ENCODE measurements around the gene FOXS1. TPM values are rescaled to one million over a fixed set of nuclear protein-coding genes. Genes with fewer than 3 reads are reported as not detected.

Gene FOXS1
- total RNA-seq, 2 experiments from 2014 or later, result not detected

DNA sequence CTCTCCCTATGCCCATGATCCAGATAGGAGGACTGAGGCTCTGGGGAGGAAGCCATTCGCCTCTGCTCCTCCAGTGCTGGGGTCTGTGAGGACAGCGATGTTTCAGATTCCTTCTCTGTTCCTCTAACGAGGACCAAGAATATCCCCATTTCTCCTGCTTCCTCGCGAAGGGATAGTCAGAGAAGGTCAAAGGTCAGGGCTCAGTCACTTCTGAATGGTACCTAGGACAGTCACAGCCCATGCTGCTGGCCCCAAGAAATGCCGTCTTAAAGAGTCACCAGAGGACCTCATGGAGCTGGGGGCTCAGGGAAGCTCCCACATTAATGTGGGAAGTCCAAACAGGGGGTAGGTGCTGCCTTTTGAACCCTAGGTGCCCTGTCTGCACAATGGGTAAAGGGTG is 2.1 kb downstream of the FOXS1 start:
- Mint-ChIP-seq H3K4me3 (no peak overlapping the region), H3K27me3 (peaks cover 3% of the 10 kb centered on the region), H3K4me1 (peaks cover 2% of the 10 kb centered on the region), H3K27ac (no peak overlapping the region), H3K9me3 (no peaks in the 10 kb centered on the region), H3K36me3 (ENCODE audit: low read depth) (no peaks in the 10 kb centered on the region)
- POLR2A ChIA-PET, result no interaction called here
- CTCF ChIA-PET, result no interaction called here
- DNase-seq, result no peak

DNA sequence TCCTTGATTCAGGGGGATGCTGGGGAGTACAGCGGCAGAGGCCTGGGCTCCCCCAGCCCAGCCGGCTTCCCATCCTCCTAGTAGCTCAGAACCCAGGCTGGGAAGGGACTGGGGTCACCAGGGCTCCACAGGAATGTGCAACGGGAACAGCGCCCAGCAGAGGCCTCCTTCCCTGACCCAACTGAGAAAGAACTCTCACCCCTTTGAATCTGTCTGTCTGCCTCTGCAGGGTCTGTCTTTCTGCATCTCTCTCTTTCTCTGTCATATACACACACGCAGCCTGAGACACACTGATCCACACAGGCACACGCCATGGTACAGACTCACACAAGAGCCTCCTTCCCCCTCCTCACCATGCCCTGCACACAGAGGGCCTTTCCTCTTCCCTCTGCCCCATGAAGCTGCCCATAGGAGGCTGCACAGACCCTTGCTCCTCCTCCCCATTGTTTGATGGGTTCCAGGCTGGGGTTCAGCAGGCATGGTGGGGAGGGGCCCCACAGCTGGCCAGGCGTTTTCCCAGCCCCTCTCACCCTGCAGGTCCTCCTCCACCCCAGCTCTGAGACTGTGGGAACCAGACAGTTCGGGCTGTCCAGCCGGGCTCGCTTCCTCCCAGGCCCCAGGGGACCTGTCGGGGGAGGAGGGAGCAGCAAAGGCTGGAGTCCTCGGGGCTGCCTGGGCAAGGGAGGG is 2.8 kb downstream of the FOXS1 start:
- CTCF ChIA-PET, result interaction anchor here (0.9 kb wide), 1 partner anchor 10 kb away, joined by 3 read pairs; no protein-coding TSS in a partner anchor
- H3K4me3 Mint-ChIP-seq, result no peak overlapping the region
- POLR2A ChIA-PET, result no interaction called here
- H3K27me3 Mint-ChIP-seq, result peaks cover 3% of the 10 kb centered on the region
- H3K36me3 Mint-ChIP-seq (ENCODE audit: low read depth), result no peaks in the 10 kb centered on the region
- H3K4me1 Mint-ChIP-seq, result peaks cover 4% of the 10 kb centered on the region
- DNase-seq, result no peak
- no peak overlapping the region for H3K27ac Mint-ChIP-seq
- no peaks in the 10 kb centered on the region for H3K9me3 Mint-ChIP-seq

DNA sequence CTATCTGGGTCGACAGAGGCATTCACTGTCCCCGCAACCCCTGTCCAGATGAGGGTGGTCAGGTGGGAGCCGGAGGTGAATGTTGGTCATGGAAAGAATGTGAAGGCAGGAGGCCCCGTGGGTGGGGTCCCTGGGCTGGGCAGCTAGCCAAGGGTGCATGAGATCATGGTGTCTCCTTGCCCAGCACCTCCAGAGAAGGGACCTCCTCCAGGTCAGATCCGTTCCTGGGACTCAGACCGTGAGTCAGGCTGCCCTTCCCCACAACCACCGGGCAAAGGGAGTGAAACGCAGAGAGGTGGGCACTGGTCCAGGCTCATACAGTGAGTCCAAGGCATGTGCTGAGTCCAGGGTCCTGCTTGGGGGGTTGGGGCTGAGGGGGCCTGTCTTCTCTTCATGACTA is 3.5 kb downstream of the FOXS1 start:
- H3K27ac Mint-ChIP-seq, result no peak overlapping the region
- no peak for DNase-seq
- H3K27me3 Mint-ChIP-seq, result peaks cover 3% of the 10 kb centered on the region
- no peaks in the 10 kb centered on the region for H3K9me3 Mint-ChIP-seq
- CTCF ChIA-PET, result interaction anchor here (0.9 to 1.8 kb wide), 2 partner anchors 9 to 19 kb away, joined by 3 to 4 read pairs; no protein-coding TSS in a partner anchor
- no peak overlapping the region for H3K4me3 Mint-ChIP-seq
- H3K36me3 Mint-ChIP-seq (ENCODE audit: low read depth), result no peaks in the 10 kb centered on the region
- H3K4me1 Mint-ChIP-seq, result peaks cover 10% of the 10 kb centered on the region
- POLR2A ChIA-PET, result no interaction called here

DNA sequence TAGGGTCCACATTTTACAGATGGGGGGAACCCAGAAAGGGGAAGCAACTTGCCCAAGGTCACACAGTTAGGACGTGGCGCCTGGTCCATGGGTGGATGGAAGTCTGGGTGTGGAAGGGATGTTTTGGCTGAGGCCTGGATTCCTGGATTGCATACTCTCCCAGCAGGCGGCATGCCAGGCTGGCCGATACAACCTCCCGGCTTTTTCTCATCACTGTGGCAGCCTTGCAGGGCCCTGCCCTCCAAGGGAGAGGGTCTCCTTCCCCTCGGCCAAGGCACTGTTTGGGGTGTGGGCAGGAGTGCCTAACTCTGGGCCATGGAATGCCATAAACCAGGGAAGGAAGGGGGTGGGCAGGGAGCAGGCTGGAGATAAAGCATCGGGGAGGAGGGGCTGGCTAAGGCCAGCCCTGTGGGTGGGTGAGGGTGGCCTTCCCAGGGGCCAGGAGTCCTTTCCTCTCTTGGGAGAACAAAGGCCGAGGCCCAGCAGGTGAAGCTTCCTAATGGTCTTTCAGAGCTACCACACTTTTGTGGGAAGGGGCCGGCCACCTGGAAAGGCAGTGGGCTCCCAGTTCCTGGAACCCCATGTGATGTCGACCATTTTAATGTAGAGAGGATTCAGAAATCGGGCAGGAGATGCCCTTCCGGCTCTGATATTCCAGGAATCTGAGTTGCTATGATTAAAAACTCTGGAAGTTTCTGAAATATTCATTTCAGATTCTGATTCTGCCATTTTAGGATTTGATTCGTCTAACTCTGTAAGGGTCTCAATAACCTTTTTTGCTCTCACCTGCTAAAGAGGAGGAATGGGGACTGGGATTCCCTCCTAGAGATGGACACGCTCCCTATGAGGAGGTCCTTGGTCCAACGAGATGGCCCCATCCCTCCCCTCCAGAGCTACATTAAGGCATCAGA is 4.2 kb downstream of the FOXS1 start:
- H3K4me3 Mint-ChIP-seq, result no peak overlapping the region
- no peak for DNase-seq
- no peaks in the 10 kb centered on the region for H3K36me3 Mint-ChIP-seq (ENCODE audit: low read depth)
- ChIA-PET CTCF (interaction anchor here (1.1 to 1.8 kb wide), 2 partner anchors 12 to 18 kb away, joined by 3 to 4 read pairs; no protein-coding TSS in a partner anchor), POLR2A (no interaction called here)
- no peaks in the 10 kb centered on the region for H3K27me3 Mint-ChIP-seq
- H3K4me1 Mint-ChIP-seq, result peaks cover 13% of the 10 kb centered on the region
- no peak overlapping the region for H3K27ac Mint-ChIP-seq
- H3K9me3 Mint-ChIP-seq, result no peaks in the 10 kb centered on the region

DNA sequence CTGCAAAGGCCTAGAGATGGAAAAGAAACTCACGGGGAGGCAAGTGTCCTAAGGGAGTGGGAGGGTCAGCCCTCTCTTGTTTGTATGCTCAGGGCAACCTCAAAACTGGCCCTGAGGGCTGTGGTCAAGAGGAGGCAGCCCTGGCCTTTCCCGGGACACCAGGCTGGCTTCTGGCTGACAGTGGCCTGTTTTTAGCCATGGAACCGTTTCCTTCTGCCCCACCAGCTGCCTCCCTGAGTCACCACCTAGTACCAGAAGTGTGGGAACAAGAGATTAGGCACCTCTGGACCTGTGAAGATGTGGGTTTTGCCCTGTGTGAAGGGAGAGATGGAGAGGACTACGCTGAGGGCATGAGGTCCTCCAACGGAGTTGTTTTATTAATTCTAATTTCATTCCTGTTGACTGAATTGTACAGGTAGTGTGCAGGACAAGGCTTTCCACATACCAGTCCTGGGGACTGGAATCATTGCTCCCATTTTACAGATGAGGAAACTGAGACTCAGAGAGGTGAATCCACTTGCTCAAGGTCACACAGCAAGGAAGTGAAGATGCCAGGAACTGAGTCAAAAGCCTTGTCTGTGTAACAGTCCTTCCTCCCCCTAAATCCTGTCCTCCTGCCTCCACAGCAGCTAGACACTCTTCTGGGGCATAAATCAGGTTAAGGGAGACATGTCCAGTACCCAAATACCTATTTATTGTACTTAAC is 5.5 kb downstream of the FOXS1 start:
- no peak overlapping the region for H3K4me3 Mint-ChIP-seq
- no peaks in the 10 kb centered on the region for H3K9me3 Mint-ChIP-seq
- H3K27ac Mint-ChIP-seq, result no peak overlapping the region
- no peaks in the 10 kb centered on the region for H3K36me3 Mint-ChIP-seq (ENCODE audit: low read depth)
- ChIA-PET CTCF (interaction anchor here (6.5 kb wide), 1 partner anchor 17 kb away, joined by 35 read pairs; no protein-coding TSS in a partner anchor), POLR2A (no interaction called here)
- no peaks in the 10 kb centered on the region for H3K27me3 Mint-ChIP-seq
- no peak for DNase-seq
- H3K4me1 Mint-ChIP-seq, result peaks cover 25% of the 10 kb centered on the region

DNA sequence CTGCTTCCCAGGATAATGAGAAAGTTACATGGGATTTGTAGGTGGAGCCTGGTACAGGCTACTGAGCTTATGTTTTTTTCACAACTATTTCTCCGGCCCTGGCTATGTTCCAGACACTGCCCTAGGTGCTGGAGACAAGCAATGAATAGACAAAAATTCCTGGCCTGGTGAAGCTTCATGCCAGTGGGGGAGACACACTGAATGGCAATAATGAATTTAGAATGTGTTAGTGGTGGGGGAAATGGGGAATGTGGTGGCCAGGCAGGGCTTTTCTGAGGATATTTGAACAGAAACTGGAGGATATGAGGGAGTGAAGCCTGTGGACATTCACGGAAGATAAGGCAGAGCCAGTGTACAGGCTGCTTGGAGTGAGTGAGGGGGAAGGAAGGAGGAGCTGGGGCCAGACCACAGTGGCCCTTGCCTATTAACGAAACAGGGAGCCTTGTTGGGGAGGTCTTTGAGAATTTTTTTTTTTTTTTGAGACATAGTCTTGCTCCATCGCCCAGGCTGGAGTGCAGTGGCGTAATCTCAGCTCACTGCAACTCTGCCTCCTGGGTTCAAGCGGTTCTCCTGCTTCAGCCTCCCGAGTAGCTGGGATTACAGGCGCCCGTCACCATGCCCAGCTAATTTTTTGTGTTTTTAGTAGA is 6.6 kb downstream of the FOXS1 start:
- no peak for DNase-seq
- H3K27me3 Mint-ChIP-seq, result no peaks in the 10 kb centered on the region
- no peak overlapping the region for H3K27ac Mint-ChIP-seq
- H3K9me3 Mint-ChIP-seq, result no peaks in the 10 kb centered on the region
- H3K4me3 Mint-ChIP-seq, result no peak overlapping the region
- CTCF ChIA-PET, result interaction anchor here (1.0 to 6.5 kb wide), 4 partner anchors 8 to 16 kb away, joined by 3 to 35 read pairs (median 20); no protein-coding TSS in a partner anchor
- POLR2A ChIA-PET, result interaction anchor here (1.3 kb wide), 1 partner anchor 8 kb away, joined by 6 read pairs; no protein-coding TSS in a partner anchor
- no peaks in the 10 kb centered on the region for H3K36me3 Mint-ChIP-seq (ENCODE audit: low read depth)
- peaks cover 26% of the 10 kb centered on the region for H3K4me1 Mint-ChIP-seq

DNA sequence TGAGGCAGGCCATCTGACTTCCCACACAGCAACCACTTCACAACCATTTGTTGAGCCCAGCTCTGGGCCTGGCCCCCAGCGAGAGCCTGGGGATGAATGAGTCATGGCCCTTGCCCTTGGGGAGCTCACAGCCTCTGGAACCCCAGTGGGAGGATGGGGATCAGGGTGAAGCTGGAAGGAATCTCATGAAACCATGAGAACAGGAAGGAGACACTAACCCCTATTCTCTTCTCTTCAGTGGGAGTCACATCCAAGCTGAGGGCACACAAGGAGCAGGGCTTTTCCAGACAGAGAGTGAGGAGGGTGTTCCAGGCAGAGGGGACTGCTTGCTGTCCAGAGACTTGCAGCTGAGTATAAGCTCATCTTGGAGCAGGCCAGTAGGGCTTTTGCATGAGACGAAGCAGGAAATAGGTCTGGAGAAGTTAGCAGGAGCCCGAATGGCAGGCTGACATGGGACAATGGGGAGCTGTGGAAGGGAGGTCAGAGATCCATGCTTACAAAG is 7.5 kb downstream of the FOXS1 start:
- Mint-ChIP-seq H3K27ac (no peak overlapping the region), H3K36me3 (ENCODE audit: low read depth) (no peaks in the 10 kb centered on the region), H3K27me3 (no peaks in the 10 kb centered on the region), H3K4me3 (no peak overlapping the region), H3K9me3 (no peaks in the 10 kb centered on the region), H3K4me1 (peaks cover 26% of the 10 kb centered on the region)
- ChIA-PET POLR2A (interaction anchor here (1.3 kb wide), 1 partner anchor 9 kb away, joined by 6 read pairs; no protein-coding TSS in a partner anchor), CTCF (interaction anchor here (0.9 to 6.5 kb wide), 6 partner anchors 8 to 114 kb away, joined by 3 to 35 read pairs (median 10); partner anchors contain the start of gene PDRG1)
- DNase-seq, result no peak

DNA sequence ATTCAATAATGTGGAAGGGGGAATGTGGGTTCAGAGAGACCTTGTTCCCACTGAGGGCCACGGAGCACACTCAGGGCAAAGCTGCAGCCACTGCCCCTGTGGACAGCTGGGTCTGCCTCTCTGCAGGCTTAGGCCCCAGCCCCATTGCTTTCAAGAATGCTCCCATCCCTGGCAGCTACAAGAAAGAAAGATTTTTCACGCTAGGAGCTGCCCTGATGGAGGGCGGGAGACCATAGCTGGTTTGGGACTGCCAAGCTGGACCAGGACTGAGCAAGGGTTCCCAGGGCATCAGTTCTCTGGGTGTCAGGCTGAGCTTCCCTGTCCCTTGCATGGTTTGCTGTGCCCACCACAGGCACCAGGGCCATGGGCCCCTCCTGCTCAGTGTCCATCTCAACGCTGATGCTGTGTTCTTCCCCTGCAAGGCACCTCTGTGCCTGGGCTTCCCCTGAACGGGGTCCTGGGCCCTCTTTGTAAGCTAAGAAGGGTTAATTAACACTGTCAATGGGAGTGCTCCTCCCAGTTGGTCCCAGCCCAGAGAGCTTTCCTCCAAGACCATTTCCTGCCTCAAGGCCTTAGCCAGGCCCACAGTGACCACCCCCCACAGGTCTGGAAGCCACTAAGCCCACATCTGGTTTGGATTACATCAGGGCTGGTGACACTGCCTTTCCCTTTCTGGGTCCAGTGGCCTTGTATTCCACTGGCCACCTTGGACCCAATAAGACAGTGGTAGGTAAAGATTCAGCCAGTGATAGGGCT is 8.4 kb downstream of the FOXS1 start:
- ChIA-PET POLR2A (interaction anchor here (1.3 to 1.7 kb wide), 3 partner anchors 10 to 115 kb away, joined by 4 to 7 read pairs (median 6); partner anchors contain the start of gene PDRG1), CTCF (interaction anchor here (0.7 to 6.5 kb wide), 5 partner anchors 10 to 180 kb away, joined by 3 to 35 read pairs (median 17); no protein-coding TSS in a partner anchor)
- Mint-ChIP-seq H3K4me3 (no peak overlapping the region), H3K27ac (no peak overlapping the region), H3K36me3 (ENCODE audit: low read depth) (no peaks in the 10 kb centered on the region), H3K4me1 (peaks cover 26% of the 10 kb centered on the region), H3K9me3 (no peaks in the 10 kb centered on the region), H3K27me3 (no peaks in the 10 kb centered on the region)
- DNase-seq, result no peak

DNA sequence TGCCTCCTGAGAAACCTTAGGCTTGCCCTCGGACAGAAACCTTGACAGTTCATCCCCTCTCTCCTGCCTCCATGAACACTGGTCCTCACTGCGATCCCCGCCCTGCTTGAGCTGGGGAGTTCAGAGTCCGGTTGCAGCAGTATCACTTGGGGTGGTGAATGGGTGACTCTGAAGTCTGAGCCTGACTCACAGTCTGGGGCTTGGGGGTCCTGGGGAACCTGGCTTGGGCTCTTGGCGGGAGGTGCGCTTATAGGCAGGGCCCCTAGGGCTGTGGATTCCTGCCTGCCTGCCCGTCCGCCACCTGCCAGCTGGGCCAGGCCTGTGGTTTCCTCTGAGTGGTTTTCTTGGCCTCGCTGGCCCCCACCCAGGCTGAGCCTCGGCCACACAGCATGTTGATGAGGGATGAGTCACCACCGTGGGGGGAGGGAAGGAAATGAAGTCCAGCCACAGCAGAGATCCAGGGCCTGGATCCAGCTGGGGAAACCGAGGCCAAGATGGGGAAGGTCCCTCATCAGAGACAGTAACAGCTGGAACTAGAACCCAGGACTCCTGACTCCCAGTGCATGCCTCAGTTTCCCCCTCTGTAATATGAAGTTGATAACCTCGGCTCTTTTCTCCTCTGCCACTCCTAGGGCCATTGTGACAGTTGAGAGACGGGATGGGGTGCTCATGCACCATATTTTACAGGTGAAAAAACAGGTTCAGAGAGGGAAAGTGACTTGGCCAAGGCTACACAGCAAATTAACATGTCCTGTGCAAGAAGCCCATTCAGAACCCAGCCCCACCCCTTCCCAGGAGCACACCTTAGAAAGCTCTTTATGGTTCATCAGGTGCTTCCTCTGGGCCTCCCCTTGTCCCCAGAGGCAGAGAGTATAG is 9.2 kb downstream of the FOXS1 start:
- ChIA-PET POLR2A (interaction anchor here (1.5 to 1.7 kb wide), 2 partner anchors 11 to 116 kb away, joined by 4 to 7 read pairs; partner anchors contain the start of gene PDRG1), CTCF (interaction anchor here (3.4 to 6.5 kb wide), 3 partner anchors 11 to 15 kb away, joined by 17 to 35 read pairs (median 24); no protein-coding TSS in a partner anchor)
- no peak overlapping the region for H3K4me3 Mint-ChIP-seq
- no peaks in the 10 kb centered on the region for H3K9me3 Mint-ChIP-seq
- no peaks in the 10 kb centered on the region for H3K36me3 Mint-ChIP-seq (ENCODE audit: low read depth)
- H3K4me1 Mint-ChIP-seq, result peaks cover 26% of the 10 kb centered on the region
- DNase-seq, result peak; percentile 65
- no peak overlapping the region for H3K27ac Mint-ChIP-seq
- no peaks in the 10 kb centered on the region for H3K27me3 Mint-ChIP-seq

DNA sequence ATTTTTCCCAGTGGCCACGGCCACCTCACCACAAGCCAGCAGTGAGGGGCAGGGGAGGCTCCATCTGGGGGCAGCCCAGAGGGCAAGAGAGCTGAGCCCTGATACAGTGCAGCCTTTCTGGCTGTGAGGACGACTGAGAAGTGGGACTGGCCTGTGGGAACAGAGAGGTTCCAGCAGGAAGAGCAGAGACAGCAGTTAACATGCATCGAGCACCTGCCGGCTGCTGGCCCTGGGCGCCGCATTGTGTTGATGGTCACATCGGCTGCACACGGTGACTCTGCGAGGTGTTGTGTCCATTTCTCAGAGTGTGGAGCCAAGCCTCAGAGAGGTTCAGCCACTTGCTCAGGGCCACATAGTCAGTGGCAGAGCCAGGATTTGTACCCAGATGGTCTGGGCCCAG is 9.8 kb downstream of the FOXS1 start:
- Mint-ChIP-seq H3K36me3 (ENCODE audit: low read depth) (no peaks in the 10 kb centered on the region), H3K27me3 (no peaks in the 10 kb centered on the region), H3K9me3 (no peaks in the 10 kb centered on the region), H3K27ac (no peak overlapping the region), H3K4me1 (peaks cover 26% of the 10 kb centered on the region), H3K4me3 (no peak overlapping the region)
- DNase-seq, result no peak
- CTCF ChIA-PET, result interaction anchor here (3.4 to 6.5 kb wide), 3 partner anchors 11 to 16 kb away, joined by 17 to 35 read pairs (median 24); no protein-coding TSS in a partner anchor
- POLR2A ChIA-PET, result interaction anchor here (1.7 kb wide), 1 partner anchor 116 kb away, joined by 7 read pairs; the partner anchor contains the start of gene PDRG1
